Stimulated activated CD4-positive, alpha-beta T cell treated with anti-CD3 and anti-CD28 coated beads, Interleukin-1b, Interleukin-23, amount 100 ng/mL, for 24 hours (primary cell): ENCODE results near the gene PSMB7.

Experiments
- DNase-seq, 4 experiments: peaks; one replicate each; pipeline ENCODE4 v3.0.0-alpha.2; 2020; ENCODE audit warnings: low read depth in 4 of 4, low spot score in 1 of 4

PSMB7 gene

DNA sequence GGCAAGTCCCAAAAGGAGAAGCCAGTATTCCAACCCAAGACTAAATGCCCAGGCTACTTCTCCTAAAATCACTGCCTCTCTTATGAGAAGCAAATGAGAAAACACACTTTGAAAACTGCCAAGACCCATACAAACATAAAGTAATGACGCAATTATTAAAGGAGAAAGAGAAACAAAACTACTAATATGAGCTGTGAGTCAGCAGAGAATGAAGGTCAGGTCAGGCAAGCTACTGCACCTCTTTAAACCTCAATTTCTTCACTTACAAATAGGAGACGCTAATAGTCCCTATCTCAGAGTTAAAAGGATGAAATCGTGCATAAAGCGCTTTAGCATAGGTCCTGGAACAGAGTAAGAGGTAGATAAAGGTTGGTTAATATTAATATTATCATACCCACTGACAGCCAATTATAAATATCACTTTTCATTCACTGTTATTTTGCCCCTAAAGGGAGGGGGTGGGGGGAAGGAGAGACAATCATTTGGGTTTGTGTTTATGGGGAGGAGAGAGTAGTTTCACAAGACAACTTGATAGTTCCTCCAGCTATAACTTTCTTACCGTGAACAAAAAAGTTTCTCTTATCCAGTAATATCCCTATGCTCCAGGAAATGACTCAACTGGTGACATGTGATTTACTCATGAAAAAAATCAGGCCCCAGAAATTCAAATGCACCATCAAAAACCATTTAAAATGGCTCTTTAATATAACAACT is 3.6 kb downstream of the PSMB7 start:
- no peak for DNase-seq

DNA sequence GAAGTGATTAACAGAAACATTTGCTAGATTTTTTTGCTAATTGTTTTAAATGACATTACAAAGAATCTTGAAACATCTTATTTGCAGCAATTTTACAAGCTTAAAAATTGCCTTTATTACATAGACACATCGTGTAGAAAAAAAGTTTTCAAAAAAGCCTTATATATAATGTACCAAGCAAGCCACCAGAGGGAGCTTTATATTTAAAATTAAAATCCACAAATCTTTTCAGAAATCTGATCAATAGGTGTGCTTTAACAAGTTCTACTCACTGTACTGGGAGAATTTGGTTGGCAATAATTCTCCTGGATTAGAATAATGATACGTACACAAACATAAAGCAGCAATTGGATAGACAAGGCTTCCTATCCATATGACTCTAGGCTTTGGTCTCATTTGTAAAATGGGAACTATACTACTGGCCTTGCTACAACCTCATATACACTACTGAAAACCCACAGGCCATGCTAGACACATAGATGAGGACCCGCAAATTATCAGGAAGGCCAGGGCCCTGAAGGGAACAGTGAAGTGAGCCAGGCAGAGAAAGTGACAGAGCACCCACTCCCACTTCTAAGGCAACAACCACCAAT is 4.8 kb downstream of the PSMB7 start:
- no peak for DNase-seq

DNA sequence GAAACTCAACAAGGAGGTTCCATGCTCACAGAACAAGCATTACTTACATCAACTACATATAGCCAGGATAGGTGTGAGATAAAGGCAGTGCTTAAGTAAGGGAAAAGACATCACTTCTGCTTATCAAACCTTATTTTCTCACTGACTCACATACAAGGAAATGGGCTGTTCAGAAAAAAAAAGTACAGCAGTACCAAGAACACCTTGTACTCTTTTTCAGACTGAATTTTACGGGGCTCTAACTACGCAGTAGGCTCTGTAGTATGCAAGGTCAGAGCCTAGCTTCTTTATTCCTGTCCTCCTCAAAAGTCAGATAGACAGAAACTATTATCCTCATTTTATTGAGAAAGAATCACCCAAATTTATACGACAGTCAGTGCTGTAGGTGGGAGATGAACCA is 5.8 kb downstream of the PSMB7 start:
- no peak for DNase-seq

- no peak for DNase-seq
These were observed 12.0 kb downstream of the PSMB7 start for GRCh38 chr9:124403246-124403645.

GRCh38 chr9:124399968-124400940 is 15.0 kb downstream of the PSMB7 start:
- no peak for DNase-seq

DNA sequence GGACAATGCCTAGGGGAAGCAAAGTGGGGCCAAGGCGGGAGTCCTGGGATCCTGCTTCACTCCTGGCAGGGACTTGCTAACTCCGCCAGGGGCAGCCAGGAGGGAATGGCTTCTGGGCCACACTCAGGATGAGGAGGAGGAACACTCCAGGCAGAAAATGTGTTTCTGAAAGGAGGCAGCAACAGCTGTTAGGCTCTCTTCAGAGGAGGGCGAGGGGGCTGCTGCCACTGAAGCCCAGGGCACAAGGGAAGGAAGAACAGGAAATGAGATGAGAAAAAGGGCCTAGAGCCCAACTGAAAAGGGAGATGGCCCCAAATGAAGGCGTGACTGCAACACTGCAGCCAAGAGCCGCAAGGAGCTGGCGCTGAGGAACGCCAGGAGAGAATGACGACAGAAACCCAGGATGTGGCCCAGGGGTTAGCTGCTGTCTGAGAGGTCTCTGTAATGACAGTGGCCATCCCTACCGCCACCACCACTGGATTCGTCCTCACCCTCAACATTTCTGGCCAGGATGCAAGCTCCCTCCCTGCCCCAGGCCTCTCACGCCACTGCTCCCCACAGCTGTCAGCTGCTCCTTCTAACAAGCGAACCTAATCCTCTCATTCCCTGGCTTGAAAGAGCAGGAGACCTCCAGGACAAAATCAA is 15.8 kb downstream of the PSMB7 start:
- no peak for DNase-seq

- no peak for DNase-seq
These were observed 16.9 kb downstream of the PSMB7 start for GRCh38 chr9:124398191-124398935.

DNA sequence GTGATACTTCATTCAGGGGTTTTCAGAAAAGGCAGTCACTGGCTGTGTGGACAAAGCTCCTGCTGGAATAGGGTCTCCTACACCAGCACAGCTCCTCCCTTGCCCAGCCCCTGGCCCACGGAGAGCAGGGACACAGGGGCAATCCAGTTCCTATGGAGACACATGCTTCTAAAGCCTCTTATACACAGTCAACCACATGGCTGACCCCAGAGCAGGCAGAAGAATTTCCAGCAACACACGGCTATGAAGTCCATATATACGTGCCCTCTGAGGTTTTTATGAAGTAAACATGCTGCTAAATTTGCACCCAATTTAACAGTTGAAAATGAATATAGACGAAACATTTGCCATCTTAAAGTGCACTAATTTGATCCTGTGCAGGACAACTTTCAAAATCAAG is 19.4 kb downstream of the PSMB7 start:
- DNase-seq: no peak

GRCh38 chr9:124394596-124394995 is 20.6 kb downstream of the PSMB7 start:
- no peak for DNase-seq

DNA sequence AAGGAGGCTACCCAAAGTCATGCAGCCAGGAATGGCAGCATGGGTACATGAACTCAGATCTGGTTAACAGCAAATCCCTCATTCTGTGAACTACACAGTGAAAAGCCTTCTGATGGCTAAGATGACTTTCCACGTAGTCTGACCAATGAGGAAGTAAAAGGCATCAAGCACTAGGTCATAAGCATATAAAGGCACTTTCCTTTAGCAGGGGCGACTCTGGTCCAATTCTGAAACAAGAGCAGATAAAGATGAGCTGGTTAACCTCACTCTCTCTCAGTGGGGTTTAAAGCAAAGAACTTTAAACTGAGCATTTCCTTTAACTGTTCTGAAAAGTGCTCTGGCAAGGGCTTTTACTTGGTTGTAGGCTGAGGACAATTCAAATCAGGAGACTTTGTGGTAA is 21.1 kb downstream of the PSMB7 start:
- no peak for DNase-seq

DNA sequence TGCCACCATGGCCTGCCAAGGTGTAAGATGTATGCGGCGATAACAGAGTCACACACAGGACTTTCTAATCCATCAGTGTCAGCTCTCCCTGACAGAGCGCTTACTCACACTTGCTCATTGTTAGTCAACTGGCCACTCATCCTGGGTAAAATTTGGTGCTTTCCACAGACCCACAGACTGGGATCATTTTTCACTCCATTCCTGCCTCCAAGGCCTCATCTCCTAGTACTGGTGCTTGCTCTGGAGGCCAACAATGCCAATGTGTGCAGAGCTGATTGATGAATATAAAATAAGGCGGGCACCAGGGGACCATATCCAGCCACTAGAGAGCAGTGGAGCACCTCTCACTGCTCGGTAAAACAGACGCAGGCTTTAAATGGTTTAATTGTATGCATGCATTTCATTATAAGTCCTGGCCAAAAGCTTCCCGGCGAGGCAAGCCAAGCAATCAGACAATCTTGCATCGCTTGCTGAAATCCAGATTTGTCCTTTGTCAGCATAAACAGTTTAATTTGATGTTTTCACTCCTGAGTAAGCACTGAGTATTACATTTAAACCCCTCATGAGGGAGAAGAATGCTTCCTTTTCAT is 22.3 kb downstream of the PSMB7 start:
- peak in 1 of 4 experiments; percentile 4 for DNase-seq

DNA sequence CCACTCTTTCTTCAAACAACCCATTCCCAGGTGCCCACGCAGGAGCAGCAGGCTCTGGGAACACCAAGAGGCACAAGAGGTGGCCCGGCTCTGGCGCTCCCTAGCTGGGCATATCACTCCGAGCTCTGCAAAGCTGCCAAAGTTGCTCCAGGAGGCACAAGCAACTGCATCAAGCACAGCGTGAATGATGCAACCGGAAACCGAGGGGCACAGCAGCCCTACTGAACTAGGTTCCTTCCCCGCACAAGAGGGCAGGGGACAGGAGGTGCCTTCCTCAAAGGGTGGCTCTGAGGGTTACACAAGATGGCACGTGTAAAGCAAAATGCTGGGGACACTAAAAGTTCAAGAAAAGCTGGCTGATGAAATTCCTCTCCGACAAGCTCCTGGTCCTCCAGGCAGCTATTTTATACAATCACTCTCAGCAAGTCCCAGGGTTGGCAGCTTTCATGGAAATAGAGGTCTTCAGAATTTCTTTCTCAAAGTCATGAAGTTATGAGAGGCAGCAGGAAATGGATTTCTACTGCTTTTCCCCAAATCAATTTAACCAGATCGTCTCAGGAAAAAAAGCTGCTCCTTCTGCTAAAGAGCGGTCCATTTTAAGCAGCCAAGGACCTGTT is 22.9 kb downstream of the PSMB7 start:
- no peak for DNase-seq

DNA sequence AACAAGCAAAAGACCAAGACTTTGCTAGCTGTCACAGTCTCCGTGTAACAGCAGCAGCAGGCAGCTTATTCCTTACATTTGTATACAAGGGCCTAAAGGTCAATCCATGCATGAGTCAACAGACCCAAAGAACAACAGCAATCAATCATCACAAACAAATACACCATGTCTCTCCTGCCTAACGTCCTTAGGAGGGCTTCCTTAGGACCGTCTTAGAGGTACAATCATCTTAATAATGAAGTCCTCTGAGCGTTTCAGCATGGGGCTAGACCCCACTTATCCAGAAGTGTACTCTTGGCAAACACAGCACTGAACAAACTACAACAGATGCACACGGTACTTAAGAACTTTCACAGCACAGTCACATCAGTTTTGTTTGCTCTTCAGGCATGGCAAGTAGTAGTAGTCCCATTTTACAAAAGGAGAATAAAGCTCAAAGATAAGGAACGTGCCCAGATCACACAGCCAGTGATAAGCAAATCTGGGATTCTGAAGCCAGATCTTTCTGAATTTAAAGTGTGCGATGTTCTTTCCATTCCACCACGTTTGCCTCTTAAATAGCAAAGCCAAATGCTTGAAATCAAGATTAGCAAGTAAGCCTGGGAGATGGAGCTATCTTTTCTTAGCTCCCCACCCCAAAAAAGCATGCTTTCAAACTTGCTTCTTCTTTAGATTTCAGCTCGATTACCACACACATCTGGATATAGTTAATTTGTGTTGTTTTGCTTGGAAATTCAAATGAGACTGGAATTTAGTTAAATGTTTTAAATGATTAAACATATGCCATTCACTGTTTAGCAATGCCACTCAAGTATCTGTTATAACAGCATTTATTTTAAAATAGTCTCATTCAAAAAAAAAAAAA is 24.2 kb downstream of the PSMB7 start:
- DNase-seq: no peak

DNA sequence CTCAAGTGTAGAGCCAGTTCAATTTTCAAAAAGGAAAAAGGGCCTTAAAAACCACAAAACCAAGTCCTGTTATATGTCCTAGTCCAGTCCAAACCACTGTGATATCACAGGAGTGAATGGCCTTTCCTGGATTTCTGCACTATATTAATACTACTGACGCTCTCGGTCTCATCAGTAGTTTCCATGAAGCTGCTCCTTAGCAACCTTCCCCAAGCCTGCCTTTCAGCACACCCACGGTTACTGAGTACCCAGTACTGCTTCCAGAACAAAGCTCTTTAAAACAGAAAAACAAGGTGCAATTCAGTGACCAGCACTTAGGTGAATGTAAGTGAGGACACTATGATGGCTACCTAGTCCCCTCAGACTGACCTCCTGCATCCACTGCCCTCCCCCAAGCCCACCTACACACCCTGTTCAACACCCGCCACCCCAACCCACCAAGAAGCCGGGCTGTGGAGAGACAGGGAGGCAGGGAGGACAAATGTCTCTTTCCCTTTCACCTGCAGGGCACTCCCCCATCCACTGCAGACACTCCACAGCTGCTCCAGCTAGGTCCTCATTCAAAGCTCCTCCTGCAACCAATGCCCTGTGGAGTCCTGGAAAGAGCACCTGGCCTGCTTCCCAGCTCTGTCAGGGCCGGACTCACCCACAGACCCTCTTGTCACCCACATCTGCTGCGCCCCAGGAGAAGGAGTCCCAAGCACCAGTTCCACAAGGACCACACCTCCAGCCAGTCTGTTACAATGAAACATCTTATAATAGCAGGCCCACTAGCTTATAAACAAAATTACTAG is 25.9 kb downstream of the PSMB7 start:
- DNase-seq: no peak

DNA sequence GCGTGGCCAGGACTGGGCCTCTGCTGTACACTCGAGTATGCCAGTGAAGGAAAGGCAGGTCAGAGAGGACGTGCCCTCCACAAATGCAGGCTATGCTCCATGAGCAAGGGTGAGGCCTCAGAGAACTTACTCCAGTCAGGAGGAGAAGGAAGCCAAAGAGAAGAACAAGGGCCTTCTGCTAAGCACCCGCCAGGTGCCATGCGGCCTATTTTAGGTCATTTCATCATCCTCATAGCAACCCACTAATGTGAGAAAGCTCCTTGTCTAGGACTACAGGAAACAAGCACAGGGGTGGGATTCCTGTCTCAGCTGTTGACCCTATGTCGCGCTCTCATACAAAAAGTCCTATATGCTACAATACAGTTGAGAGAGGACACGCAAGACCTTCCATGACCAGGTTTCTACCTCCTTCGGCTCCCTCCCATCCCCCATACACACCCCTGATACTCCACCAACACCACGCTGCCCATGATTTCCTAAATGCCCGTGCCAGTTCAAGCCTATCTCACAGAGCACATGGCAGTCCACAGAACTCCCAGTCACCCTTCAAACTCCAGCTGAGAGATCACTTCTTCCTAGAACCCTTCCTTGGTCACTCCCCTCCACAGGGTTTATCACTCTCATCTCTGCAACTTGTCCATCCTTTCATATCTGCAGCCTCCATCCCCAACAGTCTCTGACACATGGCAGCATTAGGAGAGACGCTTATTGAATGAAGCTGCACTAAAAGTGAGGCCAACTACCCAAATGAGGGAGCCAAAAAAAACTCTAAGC is 26.8 kb downstream of the PSMB7 start:
- DNase-seq: no peak

DNA sequence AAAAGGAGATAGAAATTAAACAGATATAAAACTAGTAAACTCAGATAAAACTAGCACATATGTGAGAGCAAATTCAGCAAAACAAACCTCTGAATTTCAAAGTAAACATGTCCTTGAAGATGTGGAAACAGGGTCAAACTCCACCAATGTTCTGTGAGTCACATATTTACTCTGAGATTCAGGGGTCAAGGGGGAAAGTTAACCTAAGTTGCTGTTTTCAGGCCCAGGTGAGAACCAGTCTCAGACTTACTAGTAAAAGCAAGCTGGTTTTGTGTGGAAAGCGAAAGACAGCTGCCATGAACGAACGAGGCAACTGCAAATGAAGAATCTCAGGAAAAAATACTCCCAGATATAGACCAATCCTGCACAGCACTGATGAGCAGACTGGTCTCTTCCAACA is 29.0 kb downstream of the PSMB7 start:
- DNase-seq: no peak

GRCh38 chr9:124385623-124386022 is 29.6 kb downstream of the PSMB7 start:
- DNase-seq: no peak
